BE2C (cell line): ENCODE data around the gene CCNL1.

ENCODE experiments used
- DNase-seq: peaks from one replicate; pipeline ENCODE4 v3.0.0-alpha.2; 2020
- H3K27me3 ChIP-seq: fragments of 250-450 bp; sonication (Bioruptor Pico); 2 replicates; pipeline ENCODE4 v1.5.1; 2020; ENCODE audit warnings: mild to moderate bottlenecking
- H3K36me3 ChIP-seq: fragments of 250-450 bp; sonication (Bioruptor Pico); 2 replicates; pipeline ENCODE4 v1.5.1; 2020; ENCODE audit warnings: mild to moderate bottlenecking
- H3K4me1 ChIP-seq: fragments of 250-450 bp; sonication (Bioruptor Pico); 2 replicates; pipeline ENCODE4 v1.5.1; 2020
- H3K4me3 ChIP-seq: 2 replicates; pipeline ENCODE4 v1.5.1; 2011; ENCODE audit warnings: low read depth, low read length
- H3K9me3 ChIP-seq: fragments of 250-450 bp; sonication (Bioruptor Pico); 2 replicates; pipeline ENCODE4 v1.5.1; 2020
- TF ChIP-seq, protein P1 (sequence below): IDR thresholded peaks from 2 replicates; pipeline ENCODE4 v1.5.1; 2012; ENCODE audit warnings: mild to moderate bottlenecking, low read depth, low read length

CCNL1 gene

GRCh38 chr3:157117206-157117605 lies 42.7 kb downstream of the CCNL1 start:
- no peaks in the 10 kb centered on the region for H3K9me3 ChIP-seq
- DNase-seq, result no peak
- H3K36me3 ChIP-seq, result no peaks in the 10 kb centered on the region

DNA sequence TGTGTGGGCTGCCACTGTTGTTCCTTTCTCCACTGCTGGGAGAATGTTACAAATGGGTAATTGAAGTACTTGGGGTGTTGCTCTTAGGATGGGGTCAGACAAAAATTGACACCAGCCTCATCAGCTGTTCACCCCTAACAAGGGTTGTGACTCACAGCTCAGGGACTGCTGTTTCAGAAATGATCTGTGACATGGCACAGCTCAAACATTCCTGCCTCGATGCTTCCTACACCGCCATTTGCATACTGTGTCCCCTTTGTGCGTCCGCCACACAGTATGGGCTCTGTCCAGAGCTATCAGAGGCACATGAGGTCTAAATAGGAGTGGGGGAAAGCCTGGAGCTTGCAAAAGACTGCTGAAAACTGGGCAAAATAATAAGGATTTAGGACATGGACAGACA lies 43.9 kb downstream of the CCNL1 start:
- no peaks in the 10 kb centered on the region for H3K36me3 ChIP-seq
- H3K4me3 ChIP-seq, result no peak overlapping the region
- TF ChIP-seq, protein P1, sequence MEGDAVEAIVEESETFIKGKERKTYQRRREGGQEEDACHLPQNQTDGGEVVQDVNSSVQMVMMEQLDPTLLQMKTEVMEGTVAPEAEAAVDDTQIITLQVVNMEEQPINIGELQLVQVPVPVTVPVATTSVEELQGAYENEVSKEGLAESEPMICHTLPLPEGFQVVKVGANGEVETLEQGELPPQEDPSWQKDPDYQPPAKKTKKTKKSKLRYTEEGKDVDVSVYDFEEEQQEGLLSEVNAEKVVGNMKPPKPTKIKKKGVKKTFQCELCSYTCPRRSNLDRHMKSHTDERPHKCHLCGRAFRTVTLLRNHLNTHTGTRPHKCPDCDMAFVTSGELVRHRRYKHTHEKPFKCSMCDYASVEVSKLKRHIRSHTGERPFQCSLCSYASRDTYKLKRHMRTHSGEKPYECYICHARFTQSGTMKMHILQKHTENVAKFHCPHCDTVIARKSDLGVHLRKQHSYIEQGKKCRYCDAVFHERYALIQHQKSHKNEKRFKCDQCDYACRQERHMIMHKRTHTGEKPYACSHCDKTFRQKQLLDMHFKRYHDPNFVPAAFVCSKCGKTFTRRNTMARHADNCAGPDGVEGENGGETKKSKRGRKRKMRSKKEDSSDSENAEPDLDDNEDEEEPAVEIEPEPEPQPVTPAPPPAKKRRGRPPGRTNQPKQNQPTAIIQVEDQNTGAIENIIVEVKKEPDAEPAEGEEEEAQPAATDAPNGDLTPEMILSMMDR, result no peak
- H3K4me1 ChIP-seq, result no peaks in the 10 kb centered on the region
- H3K27me3 ChIP-seq, result peaks cover 2% of the 10 kb centered on the region; the same call in 1 of the 2 replicates
- H3K9me3 ChIP-seq, result no peaks in the 10 kb centered on the region
- no peak for DNase-seq

More at GRCh38 chr3:157117206-157117605, 42.7 kb downstream of the CCNL1 start:
- H3K4me1 ChIP-seq, result no peaks in the 10 kb centered on the region
- peaks cover 2% of the 10 kb centered on the region; the same call in 1 of the 2 replicates for H3K27me3 ChIP-seq
- H3K4me3 ChIP-seq, result no peak overlapping the region
- TF ChIP-seq, protein P1, result no peak

DNA sequence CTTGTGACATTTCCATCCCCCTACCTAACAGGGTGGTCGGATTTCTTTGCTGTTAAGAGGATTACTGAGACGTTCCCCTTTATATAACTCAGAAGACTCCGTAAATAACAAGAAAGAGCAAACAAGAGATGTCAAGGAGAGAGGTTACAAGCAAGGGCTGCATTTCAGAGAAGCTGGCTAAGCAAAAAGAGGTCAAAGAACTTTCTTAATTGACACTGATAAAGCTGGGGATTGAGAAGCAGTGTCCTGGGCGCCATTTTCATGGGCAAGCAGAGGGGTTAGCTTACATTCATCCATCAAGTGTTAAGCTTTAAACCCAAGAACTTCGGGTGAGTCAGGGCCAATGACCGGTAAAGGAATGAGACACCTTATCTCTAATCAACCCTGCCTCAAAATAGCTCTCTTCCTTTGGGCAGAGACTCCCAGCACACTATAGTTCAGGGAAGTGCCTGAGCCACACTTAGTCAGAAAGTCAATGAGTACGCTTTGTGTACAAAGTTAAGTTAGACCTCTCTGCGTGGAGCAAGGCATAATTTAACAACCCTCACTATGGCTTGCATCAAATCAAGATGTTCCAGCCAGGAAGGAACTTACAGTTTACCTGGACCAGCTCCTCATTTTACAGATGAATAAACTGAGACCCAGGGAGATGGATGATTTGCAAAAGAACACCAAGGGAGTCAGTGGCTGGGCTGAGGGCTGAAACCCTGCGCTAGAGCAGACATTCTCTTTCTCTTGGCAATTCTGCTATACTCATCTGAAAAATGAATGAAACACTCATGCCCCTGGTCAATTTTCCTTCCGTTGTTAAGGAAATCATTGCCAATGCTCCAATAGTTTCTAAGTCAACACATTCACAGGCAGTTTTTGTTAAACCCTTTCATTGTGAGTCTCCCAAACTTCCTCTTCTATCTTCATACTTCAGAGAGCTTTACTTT lies 44.6 kb downstream of the CCNL1 start:
- no peak for DNase-seq
- H3K4me1 ChIP-seq, result no peaks in the 10 kb centered on the region
- TF ChIP-seq, protein P1, result no peak

DNA sequence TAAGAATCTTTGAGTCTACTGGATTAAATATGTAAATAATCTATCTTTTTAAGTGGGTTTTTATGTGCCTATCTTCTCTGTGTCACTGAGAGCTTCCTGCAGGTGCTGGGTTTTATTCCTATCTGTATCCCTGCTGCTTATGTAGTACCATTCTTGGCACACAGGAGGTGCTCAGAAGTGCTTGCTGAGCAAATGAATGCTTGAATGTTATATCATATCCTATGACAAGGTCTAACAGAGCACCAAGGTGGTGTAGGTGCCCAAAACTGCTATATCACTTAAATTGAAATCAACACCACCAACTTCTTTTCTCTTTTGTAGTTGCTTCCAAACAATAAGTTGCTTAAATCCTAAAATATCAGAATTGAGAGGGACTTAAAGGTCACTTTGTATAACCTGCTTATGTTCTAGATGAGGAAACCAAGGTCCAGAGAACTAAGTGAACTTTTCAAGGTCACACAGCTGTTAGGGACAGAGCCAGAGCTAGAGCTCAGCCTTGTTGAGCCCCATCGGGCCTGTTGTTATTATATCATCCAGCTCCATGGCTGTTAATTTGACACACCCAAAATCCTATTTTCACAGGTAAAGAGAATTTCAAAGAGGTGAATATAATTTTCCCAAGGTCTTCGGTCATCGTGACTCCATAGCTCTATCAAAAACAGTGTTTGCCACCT lies 46.0 kb downstream of the CCNL1 start:
- Histone ChIP-seq H3K27me3 (peaks cover 2% of the 10 kb centered on the region; the same call in 1 of the 2 replicates), H3K9me3 (no peaks in the 10 kb centered on the region), H3K36me3 (no peaks in the 10 kb centered on the region), H3K4me1 (no peaks in the 10 kb centered on the region), H3K4me3 (no peak overlapping the region)
- no peak for DNase-seq
- TF ChIP-seq, protein P1, result peak; percentile 35

More for the DNA sequence above, 44.6 kb downstream of the CCNL1 start:
- H3K4me3 ChIP-seq, result no peak overlapping the region
- peaks cover 2% of the 10 kb centered on the region; the same call in 1 of the 2 replicates for H3K27me3 ChIP-seq
- no peaks in the 10 kb centered on the region for H3K9me3 ChIP-seq
- no peaks in the 10 kb centered on the region for H3K36me3 ChIP-seq

- no peak for DNase-seq
- TF ChIP-seq, protein P1, result no peak
- H3K9me3 ChIP-seq, result no peaks in the 10 kb centered on the region
- H3K4me3 ChIP-seq, result no peak overlapping the region
- H3K36me3 ChIP-seq, result no peaks in the 10 kb centered on the region
- peaks cover 2% of the 10 kb centered on the region; the same call in 1 of the 2 replicates for H3K27me3 ChIP-seq
- H3K4me1 ChIP-seq, result no peaks in the 10 kb centered on the region
Observed at GRCh38 chr3:157112536-157112935, 47.4 kb downstream of the CCNL1 start.

DNA sequence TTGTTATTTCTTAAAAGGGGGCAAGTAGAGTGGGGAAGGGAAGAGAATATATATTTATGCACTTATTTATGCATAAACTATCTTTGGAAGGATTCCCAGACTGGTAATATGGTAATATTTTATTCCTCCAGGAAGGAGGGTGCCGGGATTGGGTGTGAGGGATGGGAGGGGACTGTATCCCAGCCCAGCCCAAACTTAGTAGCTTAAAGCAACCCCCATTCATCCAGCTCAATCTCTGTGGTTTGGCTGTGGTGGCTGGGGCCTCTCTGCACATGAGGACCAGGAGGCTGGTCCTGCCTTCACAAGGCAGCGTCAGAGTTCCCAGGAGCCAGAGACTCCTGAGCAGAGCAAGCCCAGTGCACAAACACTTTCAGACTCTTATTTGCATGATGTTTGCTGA lies 48.4 kb downstream of the CCNL1 start:
- H3K9me3 ChIP-seq, result no peaks in the 10 kb centered on the region
- H3K4me1 ChIP-seq, result no peaks in the 10 kb centered on the region
- no peak for DNase-seq
- TF ChIP-seq, protein P1, result no peak
- no peak overlapping the region for H3K4me3 ChIP-seq
- H3K36me3 ChIP-seq, result no peaks in the 10 kb centered on the region
- peaks cover 2% of the 10 kb centered on the region; the same call in 1 of the 2 replicates for H3K27me3 ChIP-seq
